Lung microvascular endothelial cell (primary cell): ENCODE results near the gene ME3. TPM values are rescaled to one million over a fixed set of nuclear protein-coding genes. Genes with fewer than 3 reads are reported as not detected.

ENCODE experiments used
- DNase-seq, 2 donors: peaks; one replicate each; pipeline versions ENCODE4 v3.0.0 to v3.0.0-alpha.2; 2010; ENCODE audit warnings: low read depth in 2 of 2
- total RNA-seq: library from RNA; depleted of rRNA; stranded (reverse); fragments of >200 nt; gene quantifications from 2 replicates; pipeline ENCODE4 v1.2.1, GENCODE V29; 2014

Gene ME3
- total RNA-seq: 23.6 and 31.4 TPM in 2 replicates

DNA sequence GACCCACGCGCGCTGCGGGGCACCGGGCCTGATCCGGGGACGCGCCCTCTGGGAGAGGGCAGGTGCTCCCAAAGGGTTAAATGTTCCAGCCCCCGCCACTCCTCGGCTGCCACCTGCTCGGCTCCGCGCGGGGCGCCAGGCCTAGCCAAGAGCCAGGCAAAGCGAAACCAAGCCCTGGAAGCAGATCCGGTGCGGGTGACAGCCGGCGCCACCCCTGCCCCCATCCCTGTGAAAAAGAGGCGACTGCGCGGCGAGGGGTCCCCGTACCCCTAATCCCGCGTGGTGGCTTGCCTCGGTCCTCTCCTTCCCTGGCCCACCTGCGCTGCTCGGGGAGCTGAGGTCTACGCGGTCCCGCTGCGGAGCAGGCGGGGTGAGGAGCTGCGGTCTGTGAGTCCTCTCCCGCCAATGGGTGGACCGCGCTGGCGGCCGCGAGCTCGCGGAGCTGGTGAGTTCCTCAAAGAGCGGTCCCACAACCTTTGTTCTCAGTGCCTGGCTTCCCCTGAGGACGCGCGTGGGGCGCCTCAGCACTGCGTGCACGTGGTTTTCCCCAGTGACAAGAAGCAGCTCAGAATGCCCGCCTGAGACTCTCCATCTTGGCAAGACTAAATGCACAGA is at the start of gene ME3:
Gene ME3, minus strand, starts transcription at position 610 of the 615 bp plus-strand sequence.
- peak; percentile 73 to 74 for DNase-seq

DNA sequence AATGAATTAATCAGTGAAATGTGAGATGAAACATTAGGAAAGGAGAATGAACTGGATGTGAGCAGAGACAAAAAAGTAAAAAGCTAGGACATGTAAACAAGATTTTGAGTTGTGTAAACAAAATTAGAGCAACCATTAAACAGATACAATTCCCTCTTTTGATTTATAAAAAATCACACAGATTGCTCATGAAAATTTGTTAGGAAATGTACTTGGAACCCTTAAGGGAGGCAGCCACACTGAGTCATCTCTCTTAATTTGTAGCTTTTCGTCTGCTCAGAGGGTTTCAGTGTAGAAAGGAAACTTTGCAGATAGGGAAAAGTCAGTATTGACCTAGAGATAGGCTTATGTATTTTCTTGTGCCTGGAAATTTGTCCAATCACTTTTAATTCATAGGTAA is 49.6 kb upstream of the ME3 start:
- peak in 1 of 2 donors; percentile 48 for DNase-seq

DNA sequence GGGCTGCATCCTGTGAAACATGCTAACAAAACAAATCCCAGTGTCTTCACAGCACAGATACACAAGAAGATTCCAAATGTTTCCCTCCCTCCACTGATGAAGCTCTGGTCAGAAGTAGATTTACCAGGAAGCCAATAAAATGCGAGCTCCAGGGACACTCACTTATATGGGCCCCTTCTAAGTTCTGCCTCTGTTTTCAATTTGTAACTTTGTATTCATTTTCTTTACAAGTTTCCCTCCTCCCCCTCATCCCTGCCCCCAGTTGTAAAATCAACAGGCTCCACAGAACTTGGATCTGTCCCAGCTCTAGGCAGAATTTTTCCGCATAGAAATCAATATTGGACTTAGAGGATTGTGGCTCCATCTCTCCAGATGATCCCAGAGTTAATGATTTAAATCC is 48.1 kb upstream of the ME3 start:
- DNase-seq: no peak

DNA sequence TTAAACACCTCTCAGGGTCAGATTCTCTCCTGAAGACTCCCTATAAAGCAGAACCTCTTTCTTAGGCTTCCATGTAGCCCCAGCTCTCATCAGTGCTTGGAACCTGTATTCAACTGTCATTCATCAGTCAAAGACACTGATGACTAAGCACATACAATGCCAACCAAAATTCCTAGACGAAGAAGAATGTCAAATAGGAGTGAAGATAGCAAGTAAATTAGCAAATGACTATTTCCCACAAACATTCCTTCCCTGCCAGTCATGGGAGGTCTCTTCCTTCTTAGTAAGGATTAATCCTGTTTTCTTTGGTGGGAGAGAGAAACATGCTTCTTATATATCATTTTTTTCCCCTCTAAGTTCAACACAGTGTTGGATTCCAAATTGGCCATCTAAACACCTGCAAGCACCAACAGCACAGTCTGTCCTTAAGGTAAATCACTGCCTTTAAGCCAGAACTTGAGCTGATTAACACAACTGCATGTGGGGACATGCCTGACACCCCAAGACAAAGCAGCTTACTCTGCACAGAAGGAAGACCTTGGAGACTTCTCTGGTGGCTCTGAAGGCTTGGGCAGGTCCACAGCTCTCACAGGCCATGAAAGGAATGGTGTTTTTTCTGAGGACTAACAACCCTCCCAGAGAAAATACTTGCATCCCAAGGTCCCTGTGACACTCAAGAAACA is 47.5 kb upstream of the ME3 start:
- peak in 1 of 2 donors; percentile 92 for DNase-seq

DNA sequence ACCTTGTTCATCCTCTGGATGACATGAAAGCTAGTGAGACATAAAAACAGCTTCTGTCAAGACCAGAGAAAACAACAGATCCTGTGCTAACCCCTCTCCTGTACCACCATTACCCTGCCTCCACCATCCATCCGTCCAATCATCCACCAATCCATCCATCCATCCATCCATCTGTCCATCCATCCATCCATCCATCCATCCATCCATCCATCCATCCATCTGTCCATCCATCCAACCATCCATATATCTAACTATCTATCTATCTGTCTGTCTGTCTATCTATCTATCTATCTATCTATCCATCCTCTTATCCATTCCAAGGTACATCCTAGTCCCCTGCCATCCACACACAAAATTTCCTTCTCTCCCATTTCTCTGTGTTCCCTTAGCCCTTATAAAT is 46.6 kb upstream of the ME3 start:
- no peak for DNase-seq

DNA sequence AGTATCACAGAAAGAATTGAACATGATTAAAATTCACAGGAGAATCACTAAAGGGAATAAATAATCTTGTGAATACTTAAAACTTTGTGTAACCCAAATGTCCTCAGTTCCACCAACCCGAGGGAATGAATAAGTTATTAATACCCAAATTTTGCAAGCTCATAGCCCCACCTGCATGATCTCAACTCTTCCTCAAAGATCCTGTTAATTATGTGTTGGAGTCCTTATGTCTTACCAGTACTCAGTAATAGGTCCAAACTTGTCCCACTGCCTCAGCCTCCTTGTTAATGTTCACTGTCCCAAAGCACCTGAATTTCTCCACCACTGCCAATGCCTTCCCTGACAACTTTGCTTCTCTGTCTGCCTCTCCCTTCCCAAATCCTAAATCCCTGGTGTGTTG is 46.1 kb upstream of the ME3 start:
- DNase-seq: no peak

DNA sequence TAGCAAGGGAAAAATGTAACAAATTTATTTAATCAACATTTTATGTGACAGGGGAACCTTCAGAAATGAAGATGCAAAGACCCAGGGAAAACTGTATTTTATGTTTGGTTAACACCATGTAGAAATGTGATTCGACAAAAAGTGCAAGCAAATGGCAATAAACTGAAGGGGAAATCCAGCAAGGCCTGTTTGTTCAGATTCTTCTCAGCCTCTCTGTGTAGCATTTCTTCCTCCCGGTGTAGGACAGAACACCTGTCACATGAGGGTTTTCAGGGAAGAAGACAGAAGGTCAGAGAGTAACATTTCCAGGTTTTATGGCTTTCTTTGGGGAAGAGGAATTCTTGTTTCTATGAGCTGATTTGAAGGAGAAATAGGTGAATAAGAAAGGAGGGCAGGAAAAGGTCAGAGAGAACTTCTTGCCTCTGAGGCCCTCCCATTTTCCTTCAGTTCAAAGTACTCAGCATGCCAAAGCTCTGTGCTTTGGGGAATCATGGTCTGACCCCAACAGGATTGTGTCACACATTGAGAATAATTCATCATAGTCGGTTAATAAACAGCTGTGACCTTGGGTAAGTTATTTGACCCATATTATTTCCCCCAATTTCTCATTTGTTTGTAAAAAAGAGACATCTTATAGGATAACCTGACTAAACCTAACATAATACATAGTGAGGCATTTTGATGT is 45.5 kb upstream of the ME3 start:
- peak in 1 of 2 donors; percentile 60 for DNase-seq

DNA sequence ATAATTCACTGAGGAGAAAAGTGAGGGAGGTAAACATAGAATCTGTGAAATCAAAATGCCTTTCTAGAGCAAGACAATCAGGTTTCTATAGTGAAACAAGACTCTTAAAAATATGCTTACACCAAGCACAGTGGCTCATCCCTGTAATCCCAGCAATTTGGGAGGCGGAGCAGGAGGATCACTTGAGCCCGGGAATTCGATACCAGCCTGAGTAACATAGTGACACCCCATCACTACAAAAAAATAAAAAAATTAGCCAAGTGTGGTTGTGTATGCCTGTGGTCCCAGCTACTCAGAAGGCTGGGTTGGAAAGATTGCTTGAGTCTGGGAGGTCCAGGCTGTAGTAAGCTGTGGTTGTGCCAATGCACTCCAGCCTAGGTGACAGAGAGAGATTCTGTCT is 43.2 kb upstream of the ME3 start:
- no peak for DNase-seq

DNA sequence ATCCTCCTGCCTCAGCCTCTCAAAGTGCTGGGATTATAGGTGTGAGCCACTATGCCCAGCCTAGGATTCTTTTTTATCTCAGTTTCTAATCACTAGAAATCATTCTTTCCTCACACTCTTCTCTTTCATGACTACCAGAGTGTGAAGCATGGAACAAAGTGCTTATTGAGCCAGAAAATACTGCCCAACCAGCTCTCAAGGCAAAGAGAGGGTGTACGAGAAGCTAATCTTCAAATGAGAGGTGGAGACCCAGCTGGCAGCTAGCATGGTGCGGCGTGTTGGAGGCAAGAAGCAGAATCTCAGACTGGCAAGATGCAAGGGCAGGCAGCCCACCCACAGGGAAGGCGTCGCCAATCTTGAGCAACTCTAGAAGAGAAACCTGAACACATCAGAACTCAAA is 41.1 kb upstream of the ME3 start:
- no peak for DNase-seq

DNA sequence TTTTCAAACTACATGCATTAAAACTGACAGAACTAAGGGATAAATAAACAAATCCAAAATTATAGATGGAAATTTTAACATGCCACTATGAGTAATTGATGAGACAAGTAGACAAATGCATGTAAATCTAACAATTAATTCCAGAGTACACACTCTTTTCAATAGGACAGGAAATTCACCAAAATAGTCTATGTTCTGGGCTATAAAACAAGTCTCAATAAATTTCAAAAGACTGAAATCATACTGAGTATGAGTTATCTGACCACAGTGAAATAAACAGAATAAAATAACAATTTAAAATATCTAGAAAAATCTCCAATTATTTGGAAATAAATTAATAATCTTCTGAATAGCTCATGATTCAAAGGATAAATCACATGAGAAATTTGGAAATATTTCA is 38.5 kb upstream of the ME3 start:
- DNase-seq: no peak

DNA sequence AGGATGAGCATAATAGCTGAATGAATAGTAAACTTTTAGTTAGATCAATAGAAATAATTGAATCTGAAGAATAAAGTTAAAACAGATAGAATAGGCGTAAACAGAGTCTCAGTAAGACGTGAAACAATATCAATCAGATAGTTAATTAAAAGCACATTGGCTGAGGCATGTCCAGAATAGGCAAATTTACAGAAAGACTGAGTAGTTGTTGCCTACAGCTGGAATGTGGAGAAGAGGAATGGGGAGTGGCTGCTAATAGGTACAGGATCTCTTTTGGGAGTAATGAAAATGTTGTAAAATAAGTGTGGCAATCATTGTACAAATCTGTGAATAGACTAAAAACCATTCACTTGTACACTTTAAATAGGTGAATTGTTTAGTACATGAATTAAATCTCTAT is 36.3 kb upstream of the ME3 start:
- DNase-seq: no peak

DNA sequence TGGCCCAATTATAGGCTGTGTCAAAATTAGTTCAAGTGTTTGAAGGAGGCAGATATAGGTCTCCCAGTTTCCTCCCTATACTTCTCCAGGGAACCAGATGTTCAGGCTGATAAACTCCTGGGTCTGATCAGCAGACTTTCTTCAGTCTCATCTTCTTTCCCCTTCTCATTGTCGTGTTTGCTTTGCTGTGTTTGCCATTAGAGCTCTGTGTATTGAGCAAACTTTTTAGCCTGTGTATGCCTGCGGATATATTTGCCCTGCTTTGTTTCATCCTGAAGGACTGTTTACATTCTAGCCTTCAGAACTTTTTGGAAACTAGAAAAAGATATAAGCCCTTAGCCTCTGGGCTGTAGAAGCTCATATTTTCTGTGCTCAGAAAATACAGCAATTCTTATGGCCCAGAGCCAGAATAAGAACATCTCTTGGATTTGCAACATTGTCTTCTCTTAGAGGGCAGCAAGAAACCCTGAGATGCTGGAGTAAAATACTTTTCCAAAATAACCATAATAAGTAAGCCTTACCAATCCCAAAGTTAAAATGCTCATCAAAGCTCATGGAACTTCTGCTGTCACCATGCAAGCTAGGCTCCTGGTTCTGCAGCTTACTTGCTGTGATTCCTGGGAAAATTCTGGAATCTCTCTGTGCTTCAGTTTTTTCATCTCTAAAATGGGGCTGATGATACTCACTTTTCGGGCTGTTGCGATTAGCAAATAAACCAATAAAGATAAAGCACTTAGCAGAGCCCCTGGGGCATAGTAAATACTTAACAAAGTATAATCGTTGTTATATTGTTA is 34.1 kb upstream of the ME3 start:
- DNase-seq: no peak

DNA sequence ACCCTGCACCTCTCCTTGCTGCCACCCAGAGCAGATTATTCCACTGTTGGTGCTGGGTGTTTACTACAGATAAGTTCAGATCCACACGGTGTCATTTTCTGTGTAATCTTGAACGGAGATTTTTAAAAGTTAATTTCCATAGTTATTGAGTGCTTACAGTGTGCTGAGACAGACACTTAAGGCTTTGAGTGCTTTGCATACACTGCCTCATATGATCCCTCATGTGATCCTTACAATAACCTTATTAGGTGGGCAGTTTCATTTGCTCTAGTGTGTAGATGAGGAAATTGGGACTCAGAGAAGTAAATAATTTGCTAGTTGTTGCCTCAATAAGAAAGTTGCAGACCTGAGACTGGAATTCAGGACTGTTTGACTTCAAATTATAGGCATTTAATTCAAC is 32.3 kb upstream of the ME3 start:
- DNase-seq: no peak

DNA sequence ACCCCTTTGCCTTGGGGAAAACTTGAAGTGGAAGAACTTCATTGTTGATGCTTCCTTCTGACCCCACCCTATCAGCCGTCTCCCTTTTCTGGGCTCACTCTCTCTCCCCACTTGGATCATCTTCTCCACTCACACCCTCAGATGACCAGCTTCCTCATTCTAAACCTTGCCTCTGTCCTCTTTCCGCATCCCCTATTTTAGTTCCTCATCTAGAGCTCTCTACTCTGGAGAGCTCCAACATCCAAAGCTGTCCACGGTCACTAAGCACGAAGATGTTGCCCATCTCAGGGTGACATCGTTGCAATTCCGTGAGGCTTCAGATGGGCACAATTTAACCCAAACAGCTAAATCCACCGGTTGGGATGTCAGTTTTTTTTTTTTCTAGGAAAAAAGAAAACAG is 31.6 kb upstream of the ME3 start:
- no peak for DNase-seq

DNA sequence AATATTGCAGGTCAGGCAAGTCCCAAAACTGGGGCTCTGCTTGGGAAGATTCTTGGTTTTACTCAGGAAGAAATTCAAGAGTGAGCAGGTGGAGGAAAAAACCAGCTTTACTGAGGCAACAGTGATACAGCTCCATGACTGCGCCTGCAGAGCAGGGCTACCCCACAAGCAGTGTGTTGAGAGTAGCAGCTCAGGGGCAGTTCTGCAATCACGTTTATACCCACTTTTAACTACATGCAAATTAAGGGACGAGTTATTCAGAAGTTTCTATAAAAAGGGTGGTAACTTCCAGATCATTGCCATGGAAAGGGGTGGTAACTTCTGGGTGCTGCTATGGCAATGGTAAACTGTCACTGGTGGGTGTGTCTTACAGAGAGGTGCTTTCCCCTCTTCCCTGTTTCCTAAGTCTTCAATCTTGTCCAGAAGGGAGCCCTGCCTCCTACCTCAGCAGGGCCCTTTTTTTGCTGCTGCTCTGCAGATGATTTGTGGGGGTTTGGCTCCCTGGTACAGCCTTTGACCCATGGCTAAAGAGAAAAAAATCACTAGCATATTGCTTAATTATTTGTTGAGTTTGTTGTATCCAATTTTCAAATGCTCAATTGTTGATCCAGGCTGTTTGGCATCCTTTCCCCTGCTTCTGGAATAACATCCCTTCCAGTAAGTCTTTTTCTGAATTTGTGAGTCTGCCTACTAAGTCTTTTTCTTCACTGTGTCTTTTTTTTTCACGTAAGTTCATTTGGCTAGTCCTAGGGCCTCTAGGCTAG is 30.0 kb upstream of the ME3 start:
- no peak for DNase-seq

DNA sequence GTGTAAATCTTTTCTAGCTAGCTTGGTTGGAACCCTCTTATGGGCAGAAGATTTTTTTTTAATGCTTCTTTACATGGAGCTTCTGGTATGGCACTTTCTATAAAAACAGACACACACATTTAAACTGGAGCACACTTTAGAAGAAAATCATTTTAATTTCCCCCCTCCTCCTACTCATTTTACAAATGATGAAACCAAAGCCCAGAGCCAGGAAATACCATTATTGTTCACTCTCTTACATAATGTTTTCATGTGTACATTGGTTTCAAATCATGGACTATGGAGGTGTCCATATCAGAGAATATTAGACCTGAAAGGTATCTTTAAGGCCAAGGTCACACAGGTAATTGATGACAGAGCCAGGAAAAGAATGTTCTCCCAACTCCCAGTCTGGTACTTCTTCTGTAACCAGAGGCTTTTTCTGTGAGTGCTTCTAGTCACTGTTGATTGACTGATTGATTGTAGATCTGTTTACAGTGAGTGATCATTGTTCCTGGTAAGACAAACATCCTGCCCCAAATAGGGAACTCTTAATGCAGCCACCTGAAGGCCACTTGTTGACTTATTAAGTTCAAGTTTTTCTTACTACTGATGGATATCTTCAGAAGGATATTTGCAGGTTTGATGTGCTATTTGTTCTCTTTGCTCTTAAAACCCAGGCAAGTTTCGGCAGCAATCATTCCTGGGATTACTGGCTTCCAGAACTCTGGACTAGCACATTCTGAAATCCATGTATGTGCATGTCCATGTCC is 26.8 kb upstream of the ME3 start:
- DNase-seq: no peak

DNA sequence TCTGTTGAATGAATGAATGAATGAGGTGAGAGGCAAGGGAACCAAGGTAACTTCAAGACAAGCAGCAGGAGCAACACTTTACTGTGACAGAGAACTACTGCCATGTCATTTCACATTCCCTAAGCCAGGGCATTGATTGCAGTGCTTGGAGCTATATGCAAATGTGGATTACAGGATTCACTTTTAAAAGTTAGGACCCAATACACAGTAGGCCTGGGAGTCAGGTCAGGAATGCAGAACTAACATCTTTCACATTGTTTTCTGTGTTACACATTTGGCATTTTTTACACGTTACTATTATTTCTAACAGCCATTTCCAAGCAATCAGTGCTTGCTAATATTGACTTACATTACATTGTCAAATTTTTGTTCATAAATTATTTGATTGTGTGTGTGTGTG is 26.2 kb upstream of the ME3 start:
- no peak for DNase-seq

DNA sequence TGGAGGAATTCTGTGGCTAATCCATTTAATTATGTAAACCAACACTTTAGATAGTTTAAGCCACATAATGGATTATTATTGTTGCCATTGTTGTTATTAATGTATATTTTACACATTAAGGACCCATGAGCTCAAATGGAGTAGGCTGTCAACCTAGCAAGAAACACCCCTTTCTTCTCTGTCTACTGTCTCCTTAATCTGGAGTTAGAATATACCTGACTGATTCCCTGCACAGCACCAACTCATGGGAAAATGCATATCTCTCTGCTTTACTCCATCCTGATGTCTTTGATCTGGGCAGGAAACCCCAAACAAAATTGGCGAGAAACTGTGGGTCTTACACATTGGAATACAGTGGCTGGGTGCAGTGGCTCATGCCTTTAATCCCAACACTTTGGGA is 24.0 kb upstream of the ME3 start:
- DNase-seq: no peak

DNA sequence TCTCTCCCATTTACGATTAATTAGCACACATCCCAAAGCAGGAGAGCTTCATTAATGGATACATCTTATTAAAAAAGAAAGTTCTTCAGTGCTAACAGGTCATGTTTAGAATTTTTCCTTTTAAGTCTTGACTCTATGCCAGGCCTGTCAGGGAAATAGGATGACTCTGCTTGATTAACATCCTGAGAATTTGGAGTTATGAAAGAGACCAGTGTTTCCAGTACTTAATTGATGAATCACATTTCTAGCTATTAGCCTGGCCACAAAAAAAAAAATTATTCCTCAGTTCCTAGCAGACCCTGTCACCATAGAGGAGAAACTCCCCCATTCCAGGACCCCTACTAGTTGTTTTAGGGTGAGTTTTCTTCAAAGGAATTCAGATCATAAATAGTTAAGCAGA is 23.6 kb upstream of the ME3 start:
- DNase-seq: peak; percentile 35 to 89

DNA sequence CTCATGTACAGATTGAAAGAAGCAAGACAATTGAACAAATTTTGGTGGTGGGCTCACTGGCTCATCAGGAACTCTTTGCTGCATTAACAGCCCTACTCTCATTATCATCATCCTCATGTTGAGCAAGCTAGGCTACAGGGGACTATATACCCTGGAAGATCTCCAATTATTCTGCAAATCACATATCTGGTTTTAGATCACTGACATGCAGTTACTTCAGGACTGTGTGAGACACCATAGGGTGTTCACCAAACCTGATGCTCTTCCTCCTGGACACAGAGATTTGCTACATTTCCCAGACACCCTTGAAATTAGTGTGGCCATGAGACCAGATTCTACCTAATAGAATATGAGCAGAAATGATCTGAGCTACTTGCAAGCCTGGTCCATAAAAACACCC is 23.0 kb upstream of the ME3 start:
- DNase-seq: no peak

DNA sequence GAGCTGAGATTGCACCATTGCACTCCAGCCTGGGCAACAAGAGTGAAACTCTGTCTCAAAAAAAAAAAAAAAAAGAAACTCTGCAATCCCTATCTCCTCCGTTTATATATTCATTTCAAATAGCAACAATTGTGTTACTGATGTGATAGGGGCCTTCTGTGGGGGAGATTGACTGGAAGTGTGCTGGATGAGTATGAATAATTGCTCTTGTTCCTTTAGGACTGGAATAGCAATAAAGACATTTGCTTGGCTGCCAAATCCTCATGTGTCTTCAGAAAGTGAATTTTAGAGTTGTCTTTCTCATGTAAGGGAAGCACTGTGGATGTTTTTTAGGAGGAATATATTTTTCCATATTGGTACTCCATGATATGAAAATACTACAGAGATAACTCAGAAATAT is 21.1 kb upstream of the ME3 start:
- no peak for DNase-seq
